Fibroblast of the aortic adventitia (primary cell): ENCODE measurements around the gene BRAT1. TPM values are rescaled to one million over a fixed set of nuclear protein-coding genes. Genes with fewer than 3 reads are reported as not detected.
"Not testable (repeated sequence)": the region's sequence is repeated elsewhere in the genome, so short reads cannot be mapped to it uniquely, and the experiment has no call there.

Source experiments
- DNase-seq: peaks from one replicate; pipeline ENCODE4 v3.0.0-alpha.2; 2010; ENCODE audit warnings: low read depth
- H3K4me3 ChIP-seq: 2 replicates; pipeline ENCODE4 v1.5.1; 2011; ENCODE audit warnings: low read depth, mild to moderate bottlenecking, control low read depth, low read length, moderate library complexity
- CTCF ChIP-seq: IDR thresholded peaks from 2 replicates; pipeline ENCODE4 v1.5.1; 2011; ENCODE audit warnings: mild to moderate bottlenecking, low read length, control low read depth, inconsistent platforms; ENCODE audit not compliant: insufficient read depth
- total RNA-seq: library from RNA; depleted of rRNA; stranded (reverse); fragments of >200 nt; gene quantifications from 2 replicates; pipeline ENCODE4 v1.2.3, GENCODE V29; 2012; ENCODE audit warnings: low replicate concordance

The BRAT1 gene
- total RNA-seq, 1 donor: 22.3 TPM

- H3K4me3 ChIP-seq: no peak overlapping the region
- no peak for TF ChIP-seq CTCF
- DNase-seq: no peak
These were observed 37.1 kb upstream of the BRAT1 start for GRCh38 chr7:2592375-2592865.

- not testable (repeated sequence) for DNase-seq, H3K4me3 ChIP-seq
These were observed 34.6 kb upstream of the BRAT1 start for GRCh38 chr7:2589941-2590340.

DNA sequence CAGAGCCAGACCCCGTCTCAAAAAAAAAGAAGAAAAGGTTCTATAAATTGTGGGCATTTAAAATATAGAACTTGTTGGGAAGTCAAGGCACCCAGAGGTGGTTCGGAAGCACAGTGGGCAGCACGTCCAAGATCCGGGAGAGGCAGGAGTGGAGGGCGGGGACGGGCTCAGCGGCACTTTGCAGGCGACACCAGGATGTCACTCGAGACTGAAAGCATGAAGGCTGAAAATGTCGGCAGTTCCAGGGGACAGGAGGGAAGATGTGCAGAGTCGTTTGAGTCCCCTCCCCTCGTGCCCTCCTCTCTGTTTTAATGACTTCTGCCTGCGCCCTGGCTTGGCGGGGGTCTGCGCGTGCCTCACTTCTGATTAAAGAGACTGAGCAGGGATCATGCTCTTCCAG, 34.0 kb upstream of the BRAT1 start:
- no peak overlapping the region for H3K4me3 ChIP-seq
- no peak for DNase-seq
- no peak for TF ChIP-seq CTCF

- H3K4me3 ChIP-seq: no peak overlapping the region
- DNase-seq: no peak
- TF ChIP-seq CTCF: no peak
These were observed 32.5 kb upstream of the BRAT1 start for GRCh38 chr7:2587778-2588177.

DNA sequence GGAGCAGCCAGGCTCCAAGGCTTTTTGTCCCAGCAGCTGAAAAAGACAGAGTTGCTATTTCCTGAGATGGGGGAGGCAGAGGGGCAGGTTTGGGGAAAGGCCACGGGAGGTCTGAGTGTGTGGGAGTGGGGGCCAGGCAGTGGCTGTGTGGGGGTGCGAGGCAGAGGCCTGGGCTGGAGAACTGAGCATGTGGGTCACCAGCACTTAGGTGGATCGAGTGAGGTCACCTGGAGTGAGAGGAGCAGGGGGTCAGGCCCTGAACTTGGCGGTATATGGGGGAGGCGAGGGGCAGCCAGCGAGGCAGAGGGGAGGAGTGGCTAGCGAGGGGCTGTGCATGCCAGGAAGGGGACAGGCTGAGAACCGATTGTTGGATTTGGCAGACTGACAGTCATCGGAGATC, 31.8 kb upstream of the BRAT1 start:
- H3K4me3 ChIP-seq: no peak overlapping the region
- TF ChIP-seq CTCF: no peak

DNA sequence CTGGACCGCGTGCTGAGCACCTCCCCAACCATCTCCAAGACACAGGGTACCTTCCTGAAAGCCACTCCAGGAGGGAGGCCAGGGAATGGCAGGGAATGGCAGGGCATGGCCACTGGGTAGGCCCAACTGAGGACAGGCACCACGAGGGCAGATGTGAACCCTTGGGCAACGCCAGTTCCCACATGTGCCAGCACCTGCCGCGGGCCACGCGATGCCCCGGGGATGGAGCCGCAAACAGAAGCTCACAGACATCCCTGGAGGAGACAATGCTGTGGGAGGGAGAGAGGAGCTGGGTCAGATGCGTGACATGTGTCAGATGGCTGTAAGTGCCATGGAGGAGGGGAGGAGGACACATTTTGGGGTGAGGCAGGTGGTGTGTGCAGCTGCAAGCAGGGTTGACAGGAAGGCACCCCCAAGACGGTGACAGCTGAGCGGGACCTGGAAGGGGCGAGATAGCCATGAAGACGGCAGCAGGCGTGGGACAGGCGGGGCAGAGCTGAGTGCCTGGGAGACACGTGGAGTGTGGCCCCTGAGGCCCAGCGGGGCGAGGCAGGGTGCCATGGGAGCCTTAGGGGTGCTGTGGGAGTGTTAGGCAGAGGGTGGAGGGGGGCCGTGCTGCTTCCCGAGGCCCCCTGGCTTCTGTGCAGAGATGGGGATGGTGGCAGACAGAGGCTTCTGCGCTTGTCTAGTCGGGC, 31.1 kb upstream of the BRAT1 start:
- H3K4me3 ChIP-seq: no peak overlapping the region
- TF ChIP-seq CTCF: no peak
- DNase-seq: no peak

More for the DNA sequence above, 31.8 kb upstream of the BRAT1 start:
- no peak for DNase-seq

- H3K4me3 ChIP-seq: no peak overlapping the region
- no peak for TF ChIP-seq CTCF
These were observed 30.1 kb upstream of the BRAT1 start for GRCh38 chr7:2585446-2585845.

More at GRCh38 chr7:2585446-2585845, 30.1 kb upstream of the BRAT1 start:
- DNase-seq: no peak
